Osteoblast (primary cell): ENCODE measurements around the gene KNDC1. TPM values are rescaled to one million over a fixed set of nuclear protein-coding genes. Genes with fewer than 3 reads are reported as not detected.

ENCODE experiments used
- DNase-seq: peaks from one replicate; pipeline ENCODE4 v3.0.0; 2011; ENCODE audit warnings: low spot score, mixed read lengths; ENCODE audit not compliant: insufficient read length; ENCODE audit errors: missing footprints
- H2AFZ ChIP-seq: 2 replicates; pipeline ENCODE4 v1.6.0; 2011; ENCODE audit warnings: mild to moderate bottlenecking, low read length
- H3K27ac ChIP-seq: 2 replicates; pipeline ENCODE4 v1.5.1; 2011; ENCODE audit warnings: mild to moderate bottlenecking, low read depth, low read length, moderate library complexity
- H3K27me3 ChIP-seq: 2 replicates; pipeline ENCODE4 v1.6.0; 2012; ENCODE audit warnings: mild to moderate bottlenecking, control low read depth, inconsistent platforms, low read length, moderate library complexity; ENCODE audit not compliant: insufficient read depth
- H3K36me3 ChIP-seq: 2 replicates; pipeline ENCODE4 v1.5.1; 2011; ENCODE audit warnings: mild to moderate bottlenecking, low read length, control low read depth, moderate library complexity; ENCODE audit not compliant: insufficient read depth
- H3K4me1 ChIP-seq: 2 replicates; pipeline ENCODE4 v1.5.1; 2011; ENCODE audit warnings: mild to moderate bottlenecking, low read length, control low read depth, moderate library complexity; ENCODE audit not compliant: insufficient read depth
- H3K4me2 ChIP-seq: 2 replicates; pipeline ENCODE4 v1.6.0; 2011; ENCODE audit warnings: mild to moderate bottlenecking, low read length; ENCODE audit not compliant: insufficient read depth
- H3K4me3 ChIP-seq: fragments of 200-600 bp; sonication (generic); 3 replicates; pipeline ENCODE4 v1.5.1; 2012; ENCODE audit warnings: mild to moderate bottlenecking, low read length, inconsistent platforms; ENCODE audit not compliant: insufficient read depth
- H3K79me2 ChIP-seq: 2 replicates; pipeline ENCODE4 v1.6.0; 2012; ENCODE audit warnings: mild to moderate bottlenecking, low read length, control low read depth, inconsistent platforms; ENCODE audit not compliant: insufficient read depth
- H3K9me3 ChIP-seq: 2 replicates; pipeline ENCODE4 v1.5.1; 2011; ENCODE audit warnings: low read depth, low read length, control low read depth
- H4K20me1 ChIP-seq: 2 replicates; pipeline ENCODE4 v1.6.0; 2012; ENCODE audit warnings: mild to moderate bottlenecking, low read length, control low read depth; ENCODE audit not compliant: insufficient read depth
- total RNA-seq: library from RNA; depleted of rRNA; stranded (reverse); fragments of >200 nt; gene quantifications from 2 replicates; pipeline ENCODE4 v1.2.3, GENCODE V29; 2012
- TF ChIP-seq, protein P1 (sequence below): IDR thresholded peaks from 2 replicates; pipeline ENCODE4 v1.5.1; 2011; ENCODE audit warnings: mild to moderate bottlenecking, low read depth, low read length, moderate library complexity; ENCODE audit errors: extremely low read depth

KNDC1 gene
- total RNA-seq, 1 donor: not detected

DNA sequence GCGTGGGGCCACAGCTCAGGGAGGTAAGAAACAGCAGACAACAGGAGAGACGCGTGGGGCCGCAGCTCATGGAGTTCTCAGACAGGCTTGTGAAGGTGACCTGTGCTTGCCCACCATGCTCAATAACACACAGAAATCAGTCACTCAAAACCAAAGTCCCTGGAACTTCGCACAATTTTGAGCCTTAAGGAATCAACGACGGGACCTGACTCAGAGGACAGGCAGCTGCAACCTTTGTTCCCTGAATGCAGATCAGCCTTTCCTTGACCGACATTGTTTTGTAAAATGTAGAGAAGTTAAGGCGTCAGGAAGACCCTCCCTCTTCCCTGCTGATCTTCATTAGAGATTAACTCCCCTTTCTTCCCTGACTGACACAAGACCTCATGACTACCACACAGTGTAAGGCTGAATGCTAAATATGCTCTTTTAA is 8.5 kb upstream of the KNDC1 start:
- peaks cover 9% of the 10 kb centered on the region for H3K27me3 ChIP-seq
- H3K4me1 ChIP-seq: no peaks in the 10 kb centered on the region
- H3K27ac ChIP-seq: no peak overlapping the region
- TF ChIP-seq, protein P1, sequence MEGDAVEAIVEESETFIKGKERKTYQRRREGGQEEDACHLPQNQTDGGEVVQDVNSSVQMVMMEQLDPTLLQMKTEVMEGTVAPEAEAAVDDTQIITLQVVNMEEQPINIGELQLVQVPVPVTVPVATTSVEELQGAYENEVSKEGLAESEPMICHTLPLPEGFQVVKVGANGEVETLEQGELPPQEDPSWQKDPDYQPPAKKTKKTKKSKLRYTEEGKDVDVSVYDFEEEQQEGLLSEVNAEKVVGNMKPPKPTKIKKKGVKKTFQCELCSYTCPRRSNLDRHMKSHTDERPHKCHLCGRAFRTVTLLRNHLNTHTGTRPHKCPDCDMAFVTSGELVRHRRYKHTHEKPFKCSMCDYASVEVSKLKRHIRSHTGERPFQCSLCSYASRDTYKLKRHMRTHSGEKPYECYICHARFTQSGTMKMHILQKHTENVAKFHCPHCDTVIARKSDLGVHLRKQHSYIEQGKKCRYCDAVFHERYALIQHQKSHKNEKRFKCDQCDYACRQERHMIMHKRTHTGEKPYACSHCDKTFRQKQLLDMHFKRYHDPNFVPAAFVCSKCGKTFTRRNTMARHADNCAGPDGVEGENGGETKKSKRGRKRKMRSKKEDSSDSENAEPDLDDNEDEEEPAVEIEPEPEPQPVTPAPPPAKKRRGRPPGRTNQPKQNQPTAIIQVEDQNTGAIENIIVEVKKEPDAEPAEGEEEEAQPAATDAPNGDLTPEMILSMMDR: no peak
- no peaks in the 10 kb centered on the region for H3K79me2 ChIP-seq
- H3K36me3 ChIP-seq: no peaks in the 10 kb centered on the region
- no peak overlapping the region for H3K4me2 ChIP-seq
- no peak overlapping the region for H3K4me3 ChIP-seq
- H3K9me3 ChIP-seq: no peaks in the 10 kb centered on the region
- H2AFZ ChIP-seq: no peak overlapping the region
- peak; percentile 59 for DNase-seq
- no peaks in the 10 kb centered on the region for H4K20me1 ChIP-seq

DNA sequence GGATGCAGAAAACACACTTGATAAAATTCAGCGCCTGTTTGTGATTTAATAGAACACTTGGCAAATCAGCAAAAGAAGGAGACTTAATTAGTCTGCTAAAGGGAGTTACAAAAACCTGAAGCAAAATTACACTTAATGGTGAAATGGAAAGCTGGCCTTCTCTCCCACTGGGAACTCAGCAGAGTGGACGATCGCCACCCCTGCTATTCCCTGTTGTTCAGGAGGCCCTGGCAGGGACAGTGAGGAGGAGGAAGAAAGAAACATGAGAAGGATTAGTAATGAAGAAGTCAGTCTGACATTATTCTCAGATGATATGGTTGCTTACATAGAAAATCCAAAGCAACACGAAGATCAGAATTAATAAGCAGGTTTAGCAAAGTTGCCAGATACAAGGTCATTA is 5.6 kb upstream of the KNDC1 start:
- Histone ChIP-seq H3K27ac (no peak overlapping the region), H3K27me3 (peaks cover 9% of the 10 kb centered on the region), H3K79me2 (no peaks in the 10 kb centered on the region), H4K20me1 (no peaks in the 10 kb centered on the region), H3K4me3 (no peak overlapping the region), H3K9me3 (no peaks in the 10 kb centered on the region), H3K4me2 (no peak overlapping the region), H2AFZ (no peak overlapping the region), H3K4me1 (no peaks in the 10 kb centered on the region), H3K36me3 (no peaks in the 10 kb centered on the region)
- TF ChIP-seq, protein P1: no peak
- peak; percentile 15 for DNase-seq

DNA sequence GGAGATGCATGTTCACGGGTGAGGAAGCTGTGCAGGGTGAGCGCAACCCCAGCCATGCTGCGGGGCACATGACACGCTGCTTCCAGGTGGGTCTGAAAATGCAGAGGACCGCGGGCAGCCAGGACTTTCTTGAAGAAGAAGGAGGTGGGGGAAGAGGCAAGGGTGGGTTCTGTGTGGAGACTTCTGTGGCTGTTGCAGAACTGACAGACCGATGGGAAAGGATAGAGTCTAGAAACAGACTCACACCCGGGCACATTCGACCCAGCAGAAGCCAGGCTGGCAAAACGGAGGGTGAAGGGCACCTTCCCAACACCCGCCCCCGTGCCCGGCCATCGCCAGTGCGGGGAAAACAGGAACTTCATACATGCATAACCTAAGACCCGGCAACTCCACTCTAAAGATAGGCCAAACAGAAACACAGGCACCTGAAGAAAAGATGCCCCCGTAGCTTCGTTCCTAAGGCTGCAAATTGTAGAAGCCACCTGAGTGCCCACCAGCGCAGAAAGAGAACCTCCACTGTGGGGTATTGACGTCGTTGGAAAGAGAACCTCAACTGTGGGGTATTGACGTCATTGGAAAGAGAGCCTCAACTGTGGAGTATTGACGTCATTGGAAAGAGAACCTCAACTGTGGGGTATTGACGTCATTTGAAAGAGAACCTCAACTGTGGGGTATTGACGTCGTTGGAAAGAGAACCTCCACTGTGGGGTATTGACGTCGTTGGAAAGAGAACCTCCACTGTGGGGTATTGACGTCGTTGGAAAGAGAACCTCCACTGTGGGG is 4.8 kb upstream of the KNDC1 start:
- H3K4me2 ChIP-seq: no peak overlapping the region
- H3K4me1 ChIP-seq: no peaks in the 10 kb centered on the region
- DNase-seq: peak; percentile 58
- H4K20me1 ChIP-seq: no peaks in the 10 kb centered on the region
- H2AFZ ChIP-seq: no peak overlapping the region
- H3K27ac ChIP-seq: no peak overlapping the region
- peaks cover 9% of the 10 kb centered on the region for H3K27me3 ChIP-seq
- H3K36me3 ChIP-seq: no peaks in the 10 kb centered on the region
- no peaks in the 10 kb centered on the region for H3K9me3 ChIP-seq
- TF ChIP-seq, protein P1: no peak
- no peaks in the 10 kb centered on the region for H3K79me2 ChIP-seq
- no peak overlapping the region for H3K4me3 ChIP-seq

DNA sequence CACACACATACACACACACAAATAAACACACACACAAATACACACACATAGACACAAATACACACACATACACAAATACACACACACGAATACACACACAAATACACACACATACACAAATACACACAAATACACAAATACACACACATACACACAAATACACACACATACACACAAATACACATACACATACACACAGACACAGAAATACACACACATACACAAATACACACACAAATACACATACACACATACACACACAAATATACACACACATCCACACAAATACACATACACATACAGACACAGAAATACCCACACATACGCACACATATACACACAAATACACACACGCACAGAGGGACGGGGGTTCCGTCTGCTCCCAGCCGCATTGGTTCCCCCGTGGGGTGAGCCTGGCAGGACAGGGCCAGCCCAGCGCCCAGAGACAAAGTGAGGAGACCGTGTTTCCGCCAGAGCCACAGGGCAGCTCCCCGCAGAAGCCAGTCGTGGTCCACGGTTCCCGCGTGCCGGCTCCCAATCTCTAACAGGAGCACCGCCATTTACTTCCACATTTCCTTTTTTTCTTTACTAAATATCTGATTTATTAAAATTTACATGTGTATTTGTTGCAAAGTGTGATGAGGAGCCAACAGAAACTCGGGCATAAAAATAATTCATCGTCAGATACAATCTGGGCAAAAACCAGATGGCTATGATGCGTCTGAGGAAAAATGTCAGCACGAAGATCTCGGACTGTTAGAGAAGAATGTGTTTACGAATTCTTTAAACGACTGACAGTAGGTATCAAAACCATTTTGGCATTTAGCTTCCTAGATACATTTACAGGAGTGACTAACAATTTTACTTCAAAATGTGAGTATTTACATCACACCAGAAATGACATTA is 3.1 kb upstream of the KNDC1 start:
- Histone ChIP-seq H3K9me3 (no peaks in the 10 kb centered on the region), H3K27ac (no peak overlapping the region), H3K36me3 (no peaks in the 10 kb centered on the region), H3K79me2 (no peaks in the 10 kb centered on the region), H3K4me1 (no peaks in the 10 kb centered on the region), H3K4me2 (no peak overlapping the region), H3K27me3 (peaks cover 17% of the 10 kb centered on the region), H2AFZ (no peak overlapping the region), H4K20me1 (no peaks in the 10 kb centered on the region), H3K4me3 (no peak overlapping the region)
- TF ChIP-seq, protein P1: no peak
- peak; percentile 89 for DNase-seq
